Left hindlimb (tissue), 1 donor: ENCODE results near the gene SGPP2.
"Not testable (repeated sequence)": the region's sequence is repeated elsewhere in the genome, so short reads cannot be mapped to it uniquely, and the experiment has no call there.

ENCODE experiments used
- DNase-seq: peaks from one replicate; pipeline ENCODE4 v3.0.0-alpha.2; 2018

Gene SGPP2, protein sequence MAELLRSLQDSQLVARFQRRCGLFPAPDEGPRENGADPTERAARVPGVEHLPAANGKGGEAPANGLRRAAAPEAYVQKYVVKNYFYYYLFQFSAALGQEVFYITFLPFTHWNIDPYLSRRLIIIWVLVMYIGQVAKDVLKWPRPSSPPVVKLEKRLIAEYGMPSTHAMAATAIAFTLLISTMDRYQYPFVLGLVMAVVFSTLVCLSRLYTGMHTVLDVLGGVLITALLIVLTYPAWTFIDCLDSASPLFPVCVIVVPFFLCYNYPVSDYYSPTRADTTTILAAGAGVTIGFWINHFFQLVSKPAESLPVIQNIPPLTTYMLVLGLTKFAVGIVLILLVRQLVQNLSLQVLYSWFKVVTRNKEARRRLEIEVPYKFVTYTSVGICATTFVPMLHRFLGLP

GRCh38 chr2:222424276-222424728 is at the start of gene SGPP2:
TSS of gene SGPP2 (plus strand) at chr2:222424543. CDS start at chr2:222424603, 60 bp downstream.
- DNase-seq, result no peak

GRCh38 chr2:222375798-222376197 is 48.5 kb upstream of the SGPP2 start:
- no peak for DNase-seq

- no peak for DNase-seq
These were observed 43.9 kb upstream of the SGPP2 start for GRCh38 chr2:222380456-222380855.

- DNase-seq, result no peak
These were observed 42.8 kb upstream of the SGPP2 start for GRCh38 chr2:222381566-222381965.

DNA sequence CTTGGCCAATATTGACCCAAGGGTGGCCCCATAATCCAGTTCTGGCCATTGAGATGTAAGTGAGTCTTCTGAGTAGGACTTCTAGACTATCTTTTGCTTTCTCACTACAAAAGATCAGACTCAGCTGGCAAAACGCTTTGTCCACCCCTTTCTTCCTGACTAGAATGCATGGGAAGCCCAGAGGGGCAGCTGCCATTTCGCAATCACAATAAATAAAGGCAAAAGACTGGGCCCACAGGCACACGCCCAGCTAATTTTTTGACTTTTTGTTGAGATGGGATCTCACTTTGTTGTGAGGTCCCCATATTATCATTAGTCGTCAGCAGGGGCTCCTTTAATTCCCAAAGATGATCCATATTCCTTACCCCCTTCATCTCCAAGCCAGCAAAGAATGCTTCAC is 41.1 kb upstream of the SGPP2 start:
- DNase-seq, result no peak

- no peak for DNase-seq
These were observed 32.5 kb upstream of the SGPP2 start for GRCh38 chr2:222391743-222392285.

DNA sequence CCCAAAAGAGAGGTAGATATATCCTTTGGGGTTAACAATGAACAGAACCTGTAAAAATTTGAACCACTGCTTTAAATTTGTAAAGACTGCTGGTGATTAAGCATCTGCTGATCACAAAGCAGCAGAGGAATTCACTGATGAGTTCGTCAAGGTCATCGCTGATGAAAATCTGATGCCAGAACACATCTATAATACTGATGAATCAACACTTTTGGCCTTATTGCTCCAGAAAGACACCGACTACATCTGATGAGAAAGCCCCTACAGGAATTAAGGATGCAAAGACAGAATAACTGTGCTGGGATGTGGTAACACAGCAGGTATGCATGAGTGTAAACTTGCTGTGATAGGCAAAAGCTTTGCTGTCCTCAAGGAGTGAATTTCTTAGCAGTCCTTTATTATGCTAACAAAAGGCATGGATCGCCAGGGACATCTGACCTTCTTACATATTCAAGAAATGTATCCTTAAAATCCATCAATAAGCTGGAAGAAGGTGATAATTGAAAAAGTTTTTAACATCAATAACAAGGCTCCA is 30.5 kb upstream of the SGPP2 start:
- no peak for DNase-seq

DNA sequence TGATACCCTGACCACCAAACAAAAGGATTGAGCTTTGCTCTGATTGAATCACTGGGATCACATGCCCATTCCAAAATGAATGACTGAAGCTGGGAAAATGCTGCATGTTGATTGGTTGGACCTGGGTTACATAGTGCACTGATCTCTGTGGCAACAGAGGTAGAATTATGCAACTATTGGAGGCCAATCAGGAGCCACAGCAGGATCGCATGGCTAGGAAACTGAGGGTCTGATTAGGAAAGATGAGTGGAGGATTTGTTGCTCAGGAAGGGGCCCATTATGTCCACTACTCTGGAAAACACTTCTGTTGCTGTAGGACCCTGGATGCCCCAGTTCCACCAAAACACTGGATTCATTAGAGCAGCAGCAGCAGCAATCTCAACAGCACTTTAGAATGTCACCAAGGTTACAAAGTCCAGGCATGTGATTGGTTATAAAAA is 25.9 kb upstream of the SGPP2 start:
- DNase-seq, result no peak

- no peak for DNase-seq
These were observed 25.1 kb upstream of the SGPP2 start for GRCh38 chr2:222399038-222399783.

DNA sequence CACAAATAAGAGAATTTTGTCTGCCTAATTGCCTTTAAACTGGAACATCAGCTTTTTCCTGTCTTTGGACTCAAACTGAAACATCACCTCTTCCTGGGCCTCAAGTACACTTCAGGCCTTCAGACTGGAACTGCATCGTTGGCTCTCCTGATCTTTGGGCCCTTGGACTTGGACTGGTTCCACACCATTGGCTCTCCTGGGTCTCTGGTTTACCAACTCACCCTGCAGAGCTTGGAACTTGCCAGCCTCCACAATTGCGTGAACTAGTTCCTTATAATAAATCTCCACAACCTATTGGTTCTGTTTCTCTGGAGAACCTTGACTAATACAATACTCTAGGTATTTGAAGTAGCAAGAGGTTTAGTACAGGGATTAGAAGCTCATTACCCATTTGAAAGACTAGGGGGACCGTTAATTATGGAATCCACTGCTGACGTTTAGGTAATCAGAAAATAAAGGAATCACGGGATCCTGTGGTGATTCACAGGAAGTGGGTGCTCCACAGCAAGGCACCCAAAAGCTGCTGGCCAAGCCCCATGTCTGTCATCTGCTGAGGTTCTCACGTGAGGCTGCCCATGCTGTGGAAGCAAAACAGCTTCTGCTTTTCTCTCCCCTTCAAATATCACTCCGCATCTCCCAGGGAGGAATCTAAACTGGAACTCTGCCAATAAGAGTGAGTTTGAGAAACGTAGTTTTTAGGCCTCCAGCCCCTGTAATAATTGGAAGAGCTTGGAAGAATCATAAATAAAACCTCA is 20.0 kb upstream of the SGPP2 start:
- DNase-seq, result no peak

DNA sequence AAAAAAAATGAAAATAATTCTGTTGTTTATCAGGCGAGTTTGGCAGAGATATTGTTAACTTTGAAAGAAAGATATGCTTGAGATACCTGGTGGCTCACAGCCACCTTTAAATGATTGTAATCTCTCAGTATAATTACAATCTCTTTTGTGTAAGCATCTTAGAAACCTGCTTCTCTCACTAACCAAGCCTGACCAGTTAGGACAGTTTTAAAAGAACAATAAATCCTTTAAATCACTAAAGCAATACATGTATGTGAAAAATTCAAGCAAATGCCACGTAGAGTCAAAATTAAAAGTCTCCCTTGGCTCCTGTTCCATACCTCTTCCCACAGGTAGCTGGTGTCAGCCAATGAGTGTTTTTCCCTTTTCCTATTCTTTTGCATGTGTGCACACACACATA is 15.7 kb upstream of the SGPP2 start:
- no peak for DNase-seq

GRCh38 chr2:222410534-222410933 is 13.8 kb upstream of the SGPP2 start:
- no peak for DNase-seq

DNA sequence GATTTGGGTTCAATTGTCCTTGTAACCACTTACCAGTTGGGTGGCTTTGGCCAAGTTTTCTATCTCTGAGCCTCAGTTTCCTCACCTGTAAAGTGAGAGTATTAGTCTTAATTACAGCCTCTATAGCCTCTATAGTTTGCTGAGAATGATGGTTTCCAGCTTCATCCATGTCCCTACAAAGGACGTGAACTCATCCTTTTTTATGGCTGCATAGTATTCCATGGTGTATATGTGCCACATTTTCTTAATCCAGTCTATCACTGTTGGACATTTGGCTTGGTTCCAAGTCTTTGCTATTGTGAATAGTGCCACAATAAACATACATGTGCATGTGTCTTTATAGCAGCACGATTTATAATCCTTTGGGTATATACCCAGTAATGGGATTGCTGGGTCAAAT is 12.0 kb upstream of the SGPP2 start:
- DNase-seq, result not testable (repeated sequence)

- no peak for DNase-seq
These were observed 10.9 kb upstream of the SGPP2 start for GRCh38 chr2:222413295-222413911.

DNA sequence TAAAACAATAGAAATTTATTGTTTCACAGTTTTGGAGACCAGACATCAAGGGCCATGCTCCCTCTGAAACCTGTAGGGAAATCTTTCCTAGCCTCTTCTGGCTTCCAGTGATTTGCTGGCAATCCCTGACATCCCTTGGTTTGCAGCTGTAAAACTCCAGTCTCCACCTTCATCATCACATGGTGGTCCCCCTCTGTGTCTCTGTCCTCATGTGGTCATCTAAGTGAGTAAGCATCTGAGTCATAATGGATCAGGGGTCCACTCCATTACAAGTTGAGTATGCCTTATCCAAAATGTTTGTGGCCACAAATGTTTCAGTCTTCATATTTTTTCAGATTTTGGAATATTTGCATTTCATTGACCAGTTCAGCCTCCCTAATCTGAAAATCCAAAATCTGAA is 5.6 kb upstream of the SGPP2 start:
- DNase-seq, result no peak

DNA sequence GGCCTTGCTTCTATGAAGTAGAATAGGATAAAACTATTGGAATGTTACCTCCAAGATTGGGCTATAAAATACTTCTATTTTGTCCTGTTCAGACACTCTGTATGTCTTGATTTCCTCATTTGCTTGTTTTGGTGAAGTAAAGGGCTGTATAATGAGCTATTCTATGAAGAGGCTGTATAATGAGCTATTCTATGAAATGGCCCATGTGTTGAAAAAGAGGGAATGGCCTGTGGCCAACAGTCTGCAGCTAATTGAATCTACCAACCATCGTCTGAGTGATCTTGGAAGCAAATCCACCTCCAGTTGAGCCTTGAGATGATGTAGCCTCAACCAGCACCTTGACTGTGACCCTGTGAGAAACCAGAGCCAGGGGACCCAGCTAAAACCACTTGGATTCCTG is 3.8 kb upstream of the SGPP2 start:
- no peak for DNase-seq

DNA sequence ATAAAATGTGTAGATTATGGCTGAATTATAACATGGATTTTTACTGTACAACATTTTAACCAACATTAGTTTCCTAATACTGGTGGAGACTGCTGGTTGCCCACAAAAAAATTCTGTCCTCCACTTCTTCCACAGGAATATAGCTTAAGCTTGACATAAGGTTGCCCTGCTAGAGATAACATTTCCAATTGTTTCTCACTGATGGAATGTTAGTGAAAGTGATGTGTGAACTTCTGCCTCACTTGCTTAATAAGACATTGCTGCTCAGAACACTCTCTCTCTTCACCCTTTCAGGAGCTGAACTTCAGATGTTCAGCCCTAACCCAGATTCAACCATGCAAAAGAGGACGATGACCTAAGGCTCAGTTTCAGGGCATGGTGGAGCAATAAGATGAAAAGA is 2.7 kb upstream of the SGPP2 start:
- no peak for DNase-seq

- DNase-seq, result no peak
These were observed 1.2 kb upstream of the SGPP2 start for GRCh38 chr2:222423186-222423585.

DNA sequence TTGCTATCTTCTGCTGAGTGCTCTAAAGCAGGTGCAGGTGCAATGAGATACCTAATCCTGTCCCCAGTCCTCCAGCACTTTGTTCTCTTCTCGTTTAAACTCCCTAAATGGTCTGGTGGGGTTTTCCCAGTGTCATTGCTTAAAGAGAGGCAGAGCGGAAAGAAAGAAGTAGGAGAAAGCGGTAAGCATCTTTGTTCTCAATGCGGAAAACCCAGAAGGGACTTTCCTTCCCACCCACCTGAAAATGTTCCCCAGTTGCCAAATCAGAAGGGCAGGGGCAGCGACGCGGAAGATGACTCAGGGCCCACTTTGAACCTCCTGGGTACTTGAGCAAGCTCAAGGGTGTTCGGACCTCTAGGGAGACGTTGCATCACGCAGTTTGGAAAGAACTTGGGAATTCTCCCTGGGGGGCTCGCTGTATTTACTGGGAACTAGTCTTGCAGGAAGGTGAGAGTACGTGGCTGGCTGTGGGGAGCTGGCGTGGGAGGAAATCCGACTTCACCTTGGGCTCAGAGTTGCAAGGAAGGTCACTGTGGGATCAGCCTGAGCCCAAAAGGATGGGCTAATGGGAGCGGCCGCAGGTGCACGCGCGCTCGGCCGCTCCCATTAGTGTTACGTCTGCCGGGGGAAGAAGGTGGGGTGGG is 589 bp upstream of the SGPP2 start:
- no peak for DNase-seq

DNA sequence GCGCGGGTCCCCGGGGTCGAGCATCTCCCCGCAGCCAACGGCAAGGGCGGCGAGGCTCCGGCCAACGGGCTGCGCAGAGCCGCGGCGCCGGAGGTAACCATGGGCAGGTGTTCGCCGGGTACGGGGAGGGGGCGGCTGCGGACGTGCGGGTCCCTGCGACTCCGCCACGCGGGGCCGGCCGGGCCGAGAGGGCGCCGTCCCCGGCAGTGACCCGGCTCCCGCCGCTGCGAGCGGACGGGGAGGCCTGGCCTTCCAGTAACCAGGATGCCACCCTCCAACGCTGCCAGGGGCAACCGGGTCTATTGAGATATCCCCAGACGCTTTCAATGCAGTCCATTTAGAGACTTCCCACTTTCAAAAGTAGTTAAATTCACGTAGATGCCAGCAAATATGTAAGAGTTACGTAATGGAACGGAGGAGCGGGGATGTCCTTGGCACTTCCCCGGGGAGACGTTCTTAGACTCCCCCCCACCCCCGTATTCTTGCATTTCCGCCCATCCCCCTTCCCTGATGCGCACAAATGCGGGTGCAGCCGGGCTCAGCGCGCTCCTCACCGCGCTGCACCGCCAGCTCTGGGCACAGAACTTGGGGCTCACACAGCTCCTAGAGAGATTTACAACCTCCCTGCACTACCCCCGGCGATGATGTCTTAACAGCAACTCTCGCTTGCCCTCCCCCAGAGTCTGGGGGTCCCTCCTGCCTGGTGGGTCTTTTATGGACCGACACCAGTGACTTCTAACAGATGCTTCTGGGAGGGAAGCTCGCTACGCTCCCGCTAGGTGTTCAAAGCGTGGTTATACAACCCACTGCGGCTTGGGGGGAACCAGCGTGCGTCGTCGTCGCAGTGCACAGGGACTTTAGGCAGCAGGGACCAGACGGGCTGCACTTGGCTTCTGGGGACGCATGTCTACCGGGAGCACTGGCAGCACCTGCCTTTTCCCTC is 657 bp downstream of the SGPP2 start:
- DNase-seq, result no peak
